GM18519 (cell line): ENCODE measurements around the gene C14orf119.

Source experiments
- ATAC-seq: cut with Tn5 transposase; IDR thresholded peaks from one replicate; pipeline ENCODE4 v1.9.1; 2021; ENCODE audit warnings: mild to moderate bottlenecking, moderate library complexity; ENCODE audit not compliant: unreplicated experiment, low FRiP score

Gene C14orf119, protein sequence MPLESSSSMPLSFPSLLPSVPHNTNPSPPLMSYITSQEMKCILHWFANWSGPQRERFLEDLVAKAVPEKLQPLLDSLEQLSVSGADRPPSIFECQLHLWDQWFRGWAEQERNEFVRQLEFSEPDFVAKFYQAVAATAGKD

DNA sequence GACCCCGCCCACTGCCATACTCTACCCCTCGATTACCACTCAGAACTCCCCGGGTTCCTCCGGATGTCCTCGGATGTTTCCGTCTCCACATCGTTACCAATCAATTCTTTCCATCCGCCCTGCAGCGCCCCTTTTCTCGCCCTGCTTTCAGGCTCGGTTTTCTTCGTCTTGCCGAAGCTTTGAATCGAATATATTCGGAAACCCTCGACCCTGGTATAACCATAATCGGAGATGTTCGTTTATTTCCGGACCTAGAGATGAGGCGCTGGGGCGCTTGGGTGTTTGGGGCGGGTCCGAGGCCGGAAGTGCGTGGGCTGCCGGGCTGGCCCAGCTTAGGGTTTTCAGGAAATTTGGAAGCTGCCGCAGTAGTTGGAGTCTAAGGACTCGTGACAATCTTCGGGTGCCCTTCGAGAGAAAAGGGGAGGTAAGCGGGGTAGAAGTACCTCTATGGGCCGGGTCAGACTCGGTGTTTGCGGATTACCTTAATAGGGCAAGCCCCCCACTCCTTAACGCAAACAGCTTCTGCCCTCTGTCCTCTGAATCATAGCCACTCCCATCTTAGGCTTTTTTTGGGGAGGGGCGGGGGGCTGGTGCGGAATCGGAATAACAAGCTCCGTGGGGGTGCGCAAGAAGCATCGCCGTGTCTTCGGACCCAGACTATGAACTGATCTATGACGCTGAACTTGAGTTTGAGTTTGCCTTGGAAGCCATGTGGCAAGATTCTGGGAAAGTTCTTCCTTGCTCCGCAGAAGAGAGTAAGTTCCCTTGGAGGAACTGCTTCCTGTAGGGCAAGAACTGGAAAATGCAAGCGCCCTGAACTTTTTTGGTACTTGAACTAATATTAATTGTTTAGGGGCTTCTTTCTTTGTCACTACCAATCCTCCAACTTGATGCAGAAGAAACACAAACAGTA is at the start of gene C14orf119:
TSS of gene C14orf119 (plus strand) at position 310 of the 913 bp plus-strand sequence. CDS start 2,154 bp downstream, outside the sequence.
- peak; percentile 91 for ATAC-seq

DNA sequence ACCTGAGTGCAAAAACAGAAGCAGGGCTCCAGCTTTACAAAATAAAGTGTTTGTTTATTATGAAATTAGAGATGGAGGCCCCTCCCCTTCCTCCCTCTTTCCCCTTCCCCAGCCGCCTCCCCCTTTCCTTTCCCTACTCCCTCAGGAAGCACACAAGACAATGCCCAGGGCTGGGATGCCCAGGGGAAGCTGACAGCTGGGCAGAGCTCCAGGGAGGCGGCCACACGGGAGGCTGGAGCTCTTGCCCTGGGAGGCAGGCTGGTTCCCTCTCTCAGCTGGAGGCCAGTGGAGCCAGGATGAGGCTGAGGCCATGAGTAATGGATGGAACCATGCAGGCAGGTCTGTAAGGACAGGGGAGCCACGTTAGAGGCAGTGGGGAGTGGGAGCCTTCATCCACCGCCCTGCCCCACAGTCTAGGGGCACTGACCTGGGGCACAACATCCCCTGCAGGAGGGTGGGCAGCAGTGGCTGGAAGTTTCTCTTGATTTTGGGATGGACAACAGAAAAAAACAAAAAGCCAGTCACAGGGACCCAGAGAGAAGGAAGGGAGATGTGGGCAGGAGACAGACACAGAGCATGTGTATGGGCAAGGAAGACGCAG is 48.2 kb upstream of the C14orf119 start:
- no peak for ATAC-seq

DNA sequence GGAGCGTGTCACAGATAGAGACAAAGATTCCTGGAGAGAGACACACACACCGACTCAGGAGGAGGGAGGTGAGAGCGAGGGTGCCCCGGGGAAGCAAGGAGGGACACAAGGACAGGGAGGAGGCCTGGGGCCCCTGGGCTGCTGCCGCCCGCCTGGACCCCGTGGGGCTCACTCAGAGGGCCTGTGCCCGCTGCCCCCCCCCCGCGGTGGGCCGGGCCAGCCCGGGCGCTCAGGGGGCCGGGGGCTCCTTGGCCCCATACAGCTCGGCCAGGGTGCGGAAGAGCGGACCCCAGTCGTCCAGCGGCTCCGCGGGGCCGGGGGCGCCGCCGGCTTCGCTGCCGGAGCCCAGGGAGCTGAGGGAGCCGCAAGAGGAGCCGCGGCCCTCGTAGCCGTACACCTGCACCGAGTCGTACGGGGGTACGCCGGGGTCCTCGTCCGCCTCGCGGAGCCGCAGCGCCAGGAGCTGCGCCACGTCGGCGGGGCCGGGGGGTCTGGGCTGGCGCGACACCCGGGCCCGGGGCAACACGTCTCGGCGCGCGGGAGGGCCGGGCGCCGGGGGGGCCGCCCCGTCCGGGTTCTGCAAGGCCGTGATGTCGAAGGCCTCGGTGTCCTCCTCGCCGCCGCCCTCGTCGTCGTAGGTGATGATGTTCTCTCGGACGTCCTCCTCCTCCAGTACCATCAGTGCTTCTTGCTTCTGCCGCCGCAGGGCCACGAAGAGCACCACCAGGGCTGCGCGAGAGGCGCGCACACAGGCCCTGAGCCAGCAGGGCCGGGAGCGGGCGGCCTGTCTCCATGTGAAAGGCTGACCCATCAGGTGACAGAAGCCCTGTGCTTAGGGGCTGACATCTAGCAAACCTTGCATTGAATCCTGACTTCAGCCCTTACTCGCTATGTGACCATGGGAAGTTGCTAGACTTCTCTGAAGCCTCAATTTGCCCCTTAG is 47.3 kb upstream of the C14orf119 start:
- ATAC-seq = no peak

DNA sequence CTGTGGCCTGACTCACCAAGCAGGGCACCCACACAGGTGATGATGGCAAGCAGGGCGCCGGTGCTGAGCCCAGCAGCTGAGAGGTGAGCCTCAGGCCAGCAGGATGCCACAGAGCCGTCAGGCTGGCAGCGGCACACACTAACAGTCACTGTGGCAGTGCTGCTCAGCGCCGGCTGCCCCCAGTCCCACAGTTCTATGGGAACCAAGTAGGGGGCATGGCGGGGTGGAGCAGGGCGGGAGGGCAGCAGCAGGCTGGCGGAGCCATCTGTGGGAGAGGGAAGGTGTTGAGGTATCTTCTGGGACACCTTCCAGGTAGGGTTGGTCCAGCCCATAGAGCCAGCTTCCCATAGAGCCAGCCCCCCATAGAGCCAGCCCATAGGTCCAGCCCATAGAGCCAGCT is 46.3 kb upstream of the C14orf119 start:
- no peak for ATAC-seq

DNA sequence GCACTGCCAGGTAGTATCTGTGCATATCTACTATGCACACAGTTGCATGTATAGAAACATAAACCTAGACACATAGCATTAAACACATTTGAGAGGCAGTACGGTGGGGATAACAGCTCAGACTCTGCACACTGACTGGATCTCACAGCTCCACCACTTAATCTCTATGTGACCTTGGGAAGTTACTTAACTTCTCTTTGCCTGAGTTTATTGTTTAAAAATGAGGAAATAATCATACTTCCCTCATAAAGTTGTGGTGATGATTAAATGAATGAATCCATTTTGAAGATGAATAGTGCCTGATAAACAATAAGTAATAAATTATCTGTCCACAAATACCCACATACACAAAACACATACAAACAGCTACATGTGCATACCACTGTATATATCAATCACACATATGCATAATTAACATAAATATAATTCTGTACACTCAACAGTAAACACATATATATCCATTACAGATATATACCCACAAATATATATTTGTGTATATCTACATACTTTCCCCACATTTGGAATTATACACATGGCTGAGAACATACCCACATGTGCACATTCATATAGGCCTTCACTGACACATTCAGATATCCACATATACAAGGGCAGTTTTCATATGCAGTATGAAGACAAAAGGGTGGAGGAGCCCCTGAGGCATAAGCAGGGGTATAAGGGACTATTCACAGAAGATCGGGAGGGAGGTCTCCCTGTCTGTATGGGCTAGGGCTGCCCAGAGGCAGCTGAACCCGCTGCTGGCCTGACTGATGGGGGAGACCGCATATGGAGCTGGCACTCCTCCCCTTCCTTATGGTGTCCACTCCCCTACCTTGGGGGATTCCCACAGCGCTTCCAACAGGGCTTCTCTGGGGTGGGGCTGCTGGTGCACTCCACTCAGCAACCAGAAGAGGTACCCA is 43.9 kb upstream of the C14orf119 start:
- ATAC-seq = no peak

DNA sequence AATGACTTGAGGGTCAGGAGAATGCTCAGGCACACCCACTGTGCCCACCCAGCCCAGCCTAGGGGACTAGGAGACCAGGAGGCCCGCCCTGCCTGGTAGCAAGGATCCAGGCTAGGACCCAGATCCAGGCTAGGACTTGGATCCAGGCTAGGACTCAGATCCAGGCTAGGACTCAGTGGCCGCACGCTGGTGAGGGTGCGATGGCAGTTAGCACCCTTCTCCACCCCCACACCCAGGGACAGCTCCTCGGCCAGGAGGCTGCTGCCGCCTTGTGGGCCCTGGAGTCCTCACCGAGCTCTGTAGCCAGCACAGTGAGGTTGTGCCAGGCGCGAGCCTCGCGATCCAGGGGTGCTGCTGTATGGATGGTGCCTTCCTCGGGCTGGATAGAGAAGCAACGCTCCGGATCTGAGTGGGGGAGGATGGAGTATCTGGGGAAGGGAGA is 43.1 kb upstream of the C14orf119 start:
- no peak for ATAC-seq

DNA sequence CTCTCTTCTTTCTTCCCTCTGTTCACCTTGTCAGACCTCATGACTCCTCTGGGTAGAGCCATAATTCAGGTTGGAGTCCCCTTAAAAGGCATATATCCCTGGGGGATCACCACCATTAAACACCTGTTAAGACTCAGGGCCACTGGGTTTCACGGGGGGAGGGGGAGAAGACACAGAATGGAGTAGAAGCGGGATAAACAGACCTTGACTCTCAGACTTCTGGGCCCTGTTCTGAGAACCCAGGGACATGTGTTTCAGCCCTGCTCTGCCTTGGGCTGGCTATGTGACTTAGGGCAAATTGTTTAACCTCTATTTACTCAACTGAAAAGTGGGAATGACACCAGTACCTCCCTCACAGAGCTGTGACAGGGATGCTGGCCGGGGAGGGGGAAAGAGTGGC is 42.6 kb upstream of the C14orf119 start:
- ATAC-seq = no peak

DNA sequence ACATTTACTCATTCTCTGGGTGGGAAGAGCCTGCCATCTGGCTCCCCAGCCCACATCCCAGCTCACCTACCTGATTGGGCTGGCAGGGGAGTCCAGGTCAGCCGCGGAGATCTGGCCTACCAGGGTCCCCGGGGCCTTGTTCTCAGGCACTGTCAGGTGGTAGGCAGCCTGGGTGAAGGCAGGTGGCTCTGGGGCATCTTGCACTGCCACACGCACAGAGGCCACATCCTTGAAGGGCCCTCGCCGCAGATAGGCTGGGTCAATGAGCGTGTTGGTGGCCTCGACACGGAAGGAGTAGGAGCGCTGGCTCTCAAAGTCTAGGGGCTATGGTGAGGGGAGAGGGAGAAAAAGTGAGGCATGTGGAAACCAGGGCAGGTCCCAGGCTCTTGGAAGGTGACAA is 41.9 kb upstream of the C14orf119 start:
- no peak for ATAC-seq

DNA sequence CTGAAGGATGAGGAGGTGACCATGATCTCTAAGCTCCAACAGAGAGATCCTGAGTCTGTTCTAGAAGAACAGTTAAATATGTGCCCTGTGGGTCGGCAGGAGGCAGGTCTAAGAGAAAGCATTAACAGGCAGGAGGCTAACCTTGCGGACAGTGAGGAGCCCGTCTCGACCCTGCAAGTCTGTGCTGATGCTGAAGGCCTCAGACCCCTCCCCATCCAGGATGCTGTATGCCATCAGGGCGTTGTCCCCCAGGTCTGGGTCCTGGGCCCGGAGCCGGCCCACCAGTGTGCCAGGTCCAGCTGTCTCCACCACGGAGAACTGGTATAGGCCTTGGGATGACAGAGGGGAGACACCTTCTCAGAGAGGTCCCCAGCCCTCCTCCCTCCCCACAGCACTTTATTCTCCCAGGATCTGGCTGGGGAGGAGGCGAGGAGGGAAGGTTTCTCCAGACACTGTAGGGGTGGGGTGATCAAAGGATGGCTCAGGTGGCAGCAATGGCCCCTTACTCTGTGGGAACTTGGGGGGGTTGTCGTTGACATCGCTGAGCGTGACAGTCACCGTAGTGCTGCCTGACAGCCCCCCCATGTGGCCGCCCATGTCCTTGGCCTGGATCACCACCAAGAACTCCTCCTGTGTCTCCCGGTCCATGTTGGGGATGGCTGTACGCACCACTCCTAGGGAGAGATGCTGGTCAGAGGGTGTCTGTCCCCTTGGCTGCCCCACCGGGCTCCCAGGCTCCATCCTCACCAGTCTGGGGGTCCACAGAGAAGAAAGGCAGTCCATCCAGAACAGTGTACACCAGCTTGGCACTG is 41.1 kb upstream of the C14orf119 start:
- no peak for ATAC-seq

DNA sequence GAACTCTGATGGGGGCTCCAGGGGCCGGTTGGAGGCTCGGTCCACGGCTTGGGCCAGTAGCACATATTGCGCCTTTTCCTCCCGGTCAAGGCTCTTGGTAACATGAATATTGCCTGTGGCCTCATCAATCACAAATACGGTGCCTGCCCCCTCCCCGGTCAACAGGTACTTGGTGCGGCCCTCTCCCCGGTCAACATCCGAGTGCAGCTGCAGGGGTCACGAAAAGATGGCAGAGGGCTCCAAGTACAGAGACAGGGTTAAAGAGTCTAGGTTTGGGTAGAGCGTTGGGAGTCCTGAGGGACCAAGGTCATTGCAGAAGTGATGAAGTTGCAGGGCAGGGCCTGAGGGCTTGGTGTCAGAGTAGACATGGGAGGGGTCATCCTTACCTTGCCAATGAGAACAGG is 40.2 kb upstream of the C14orf119 start:
- ATAC-seq = no peak

DNA sequence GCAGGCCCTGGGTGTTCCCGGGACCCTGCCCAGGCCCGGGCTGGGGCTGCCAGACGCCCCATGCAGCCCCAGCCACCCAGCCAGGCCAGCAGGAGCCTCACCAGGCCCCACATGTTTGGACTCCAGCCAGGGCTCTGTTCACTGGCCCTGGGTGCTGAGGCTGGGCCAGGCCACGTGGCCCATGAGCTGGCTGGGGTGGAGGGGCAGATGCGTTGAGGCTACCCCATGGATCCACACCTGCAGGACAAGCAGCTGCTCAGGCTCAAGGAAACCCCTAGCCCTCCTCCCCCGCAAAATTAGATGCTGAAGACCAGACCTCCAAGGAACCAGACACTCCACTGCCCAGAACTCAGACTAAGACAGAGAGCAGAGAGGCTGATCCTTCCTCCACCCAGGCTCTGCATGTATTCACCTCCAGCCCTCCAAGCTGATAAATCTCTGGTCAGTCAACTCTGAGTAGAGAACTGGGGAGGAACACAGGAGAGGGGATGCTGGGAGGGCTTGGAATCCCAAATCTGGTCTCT is 39.6 kb upstream of the C14orf119 start:
- ATAC-seq = no peak

DNA sequence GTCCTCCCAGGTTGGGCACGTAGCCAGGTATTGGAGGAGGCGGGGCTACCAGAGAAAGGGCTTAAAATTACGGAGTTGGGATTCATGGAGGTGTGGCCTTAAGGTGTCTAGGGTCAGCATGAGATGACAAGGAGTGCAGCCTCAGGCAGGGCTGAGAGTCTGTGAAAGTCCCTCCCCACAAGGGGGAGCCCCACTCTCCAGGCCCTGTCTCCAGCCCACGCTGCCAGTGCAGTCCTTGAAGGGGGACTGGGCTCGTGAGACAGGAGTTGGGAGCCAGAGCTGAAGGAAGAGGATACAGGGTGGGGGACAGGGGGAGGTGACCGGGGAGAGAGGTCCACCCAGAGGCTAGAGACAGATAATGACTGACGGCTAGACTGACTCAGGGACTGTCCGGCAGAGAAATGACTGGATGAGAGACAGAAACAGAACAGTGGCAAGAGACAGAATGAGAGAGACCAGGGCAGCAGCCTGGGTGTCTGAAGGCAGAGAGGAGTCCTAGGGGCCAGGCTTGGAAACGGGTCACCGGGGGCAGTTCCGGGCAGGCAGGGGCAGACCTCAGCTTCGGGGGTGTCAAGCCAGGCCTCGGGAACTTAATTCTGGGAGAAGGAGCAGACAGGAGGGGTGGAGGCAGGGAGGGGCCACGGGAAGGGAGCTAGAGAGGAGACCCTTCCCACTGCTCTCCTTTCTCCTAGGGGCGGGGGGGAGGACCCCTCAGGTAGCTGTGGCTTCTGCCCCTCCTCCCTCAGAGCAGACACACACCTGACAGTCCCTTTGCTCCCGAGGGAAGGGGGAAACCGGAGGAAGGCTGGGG is 39.0 kb upstream of the C14orf119 start:
- ATAC-seq = peak; percentile 39

DNA sequence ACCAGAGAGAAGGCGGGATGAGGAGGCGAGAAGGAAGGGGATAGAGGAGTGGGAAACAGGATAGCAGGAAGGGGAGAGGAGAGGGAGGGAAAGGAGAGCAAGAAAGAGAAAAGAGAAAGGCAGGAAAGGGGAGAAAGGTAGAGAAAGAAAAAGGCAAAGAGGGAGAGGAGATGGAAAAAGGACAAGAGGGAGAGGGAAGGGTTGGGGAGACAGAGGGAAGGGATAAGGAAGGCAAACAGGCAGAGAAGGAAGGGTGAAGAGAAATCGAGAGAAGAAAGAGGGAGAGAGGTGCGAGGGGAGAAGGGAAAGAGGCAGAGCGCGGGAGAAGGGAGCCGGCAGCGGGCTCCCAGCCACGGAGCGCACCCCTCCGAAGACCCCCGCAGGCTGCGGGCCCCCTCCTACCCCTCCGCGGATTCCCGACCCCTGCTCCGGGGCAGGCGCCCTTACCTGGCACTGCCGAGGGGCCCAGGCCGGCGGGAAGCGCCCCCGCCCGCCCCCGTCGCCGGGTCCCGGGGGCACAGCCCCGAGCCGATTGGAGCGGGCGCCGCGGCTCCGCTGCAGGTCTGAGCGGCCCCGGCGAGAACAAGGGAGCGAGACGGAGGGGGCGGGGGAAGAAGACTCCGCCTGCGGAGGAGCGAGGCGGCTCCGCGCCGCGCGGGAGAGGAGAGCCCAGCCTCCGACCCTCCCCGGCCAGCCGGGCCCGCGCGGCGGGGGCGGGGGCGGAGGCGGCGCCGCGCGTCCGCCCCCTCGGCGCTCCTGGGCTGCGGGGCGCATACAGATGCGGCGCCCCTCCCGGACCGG is 38.1 kb upstream of the C14orf119 start, which contains the start of gene CDH24:
TSS of gene CDH24 (minus strand) at position 565 of the 801 bp plus-strand sequence. CDS start 1,787 bp downstream, outside the sequence.
- no peak for ATAC-seq

DNA sequence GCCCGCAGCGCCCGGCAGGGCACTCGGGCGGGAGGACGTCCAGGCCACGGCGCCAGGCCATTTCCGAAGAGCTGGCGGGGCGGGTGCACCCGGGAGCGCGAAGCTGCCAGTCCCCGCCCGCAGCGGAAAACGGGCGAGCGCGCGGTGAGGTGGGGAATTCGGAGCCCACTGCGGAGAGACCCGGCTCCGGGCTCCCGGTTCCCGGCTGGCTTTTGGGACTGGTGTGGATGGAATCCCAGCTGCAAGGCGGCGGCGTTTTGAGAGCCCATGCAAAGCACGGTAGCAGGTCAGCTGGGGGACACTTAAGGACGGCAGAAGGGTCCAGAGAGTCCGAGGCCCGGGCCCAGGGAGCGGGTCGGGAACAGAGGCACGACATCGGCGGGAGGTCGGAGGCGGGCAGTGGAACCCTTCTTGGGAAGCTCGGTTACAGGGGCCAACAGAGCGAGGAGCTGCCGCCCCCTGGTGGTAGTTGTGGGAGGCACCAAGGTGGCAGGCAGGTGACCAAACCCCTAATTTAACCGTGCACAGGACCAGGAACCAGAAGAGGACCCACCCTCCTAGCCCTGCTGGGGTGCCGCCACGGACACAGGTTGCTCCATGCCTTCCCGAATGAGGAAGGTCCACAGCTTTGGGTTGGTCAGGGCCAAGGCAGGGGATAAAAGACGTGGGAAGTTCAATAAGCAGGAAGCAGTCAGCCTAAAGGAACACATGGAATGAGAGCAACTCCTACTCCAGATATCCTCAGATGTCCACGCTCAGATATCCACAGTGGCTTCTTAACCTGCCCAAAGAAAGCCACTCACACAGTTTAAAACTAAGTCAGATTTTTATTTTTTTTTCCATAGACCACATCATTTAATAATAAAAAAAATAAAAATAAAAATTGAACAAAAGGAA is 37.3 kb upstream of the C14orf119 start:
- ATAC-seq = no peak

DNA sequence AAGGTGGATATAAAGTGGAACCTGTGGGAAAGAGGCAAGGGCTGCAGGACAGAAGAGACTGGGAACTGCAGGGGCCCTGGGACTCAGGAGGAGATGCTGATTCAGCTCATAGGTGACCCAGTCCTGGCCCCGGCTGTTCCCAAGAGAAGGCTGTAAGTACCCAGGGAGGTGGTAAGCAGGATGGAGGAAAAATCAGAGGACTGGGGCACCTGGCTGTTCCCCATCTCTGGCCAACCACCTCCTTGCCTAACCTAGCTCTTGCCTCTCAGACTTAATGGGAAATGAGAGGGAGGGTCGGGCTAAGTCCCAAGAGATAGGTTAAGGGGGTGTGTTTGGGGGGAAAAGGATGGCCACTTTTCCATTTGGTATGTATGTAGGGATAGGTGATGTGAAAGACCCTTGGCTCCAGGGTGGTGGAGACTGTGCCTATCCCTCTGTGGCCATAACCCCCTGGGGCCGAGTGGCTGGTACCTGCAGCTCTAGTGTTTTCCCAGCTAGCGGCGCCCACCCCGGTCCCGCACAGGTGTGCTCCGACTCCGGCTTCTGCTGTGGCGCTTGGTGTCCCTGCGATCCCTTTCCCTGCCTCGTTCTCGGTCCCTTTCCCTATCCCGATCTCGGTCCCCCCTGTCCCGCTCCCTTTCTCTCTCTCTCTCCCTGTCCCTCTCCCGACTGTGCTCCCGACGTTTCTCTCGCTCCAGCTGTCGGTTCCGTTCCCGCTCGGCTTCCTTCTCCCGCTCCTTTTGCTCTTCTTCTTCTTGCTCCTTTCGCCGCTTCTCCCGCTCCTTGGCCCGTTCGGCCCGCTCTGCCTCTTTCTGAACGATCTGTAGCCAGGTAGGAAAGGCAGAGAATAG is 36.4 kb upstream of the C14orf119 start:
- ATAC-seq = no peak
